Esophagus muscularis mucosa (tissue), 4 donors: ENCODE measurements around the gene SNHG17. TPM values are rescaled to one million over a fixed set of nuclear protein-coding genes. Genes with fewer than 3 reads are reported as not detected.

ENCODE experiments used
- DNase-seq: peaks from one replicate; pipeline ENCODE4 v3.0.0-alpha.2; 2017; ENCODE audit errors: extremely low spot score
- H3K27ac ChIP-seq, 4 donors: fragments of 200-600 bp; sonication (generic); replicated peaks in 1 of 4; 1 replicate in 3 of 4; 2 replicates in 1 of 4; pipeline ENCODE4 v1.5.1; 2016 to 2019; ENCODE audit warnings: mild to moderate bottlenecking in 1 of 4
- H3K27me3 ChIP-seq, 4 donors: fragments of 200-600 bp; sonication (generic); one replicate each; pipeline versions ENCODE4 v1.5.1 to v1.6.0; 2016 to 2019
- H3K36me3 ChIP-seq, 4 donors: fragments of 200-600 bp; sonication (generic); one replicate each; pipeline ENCODE4 v1.5.1; 2016 to 2019
- H3K4me1 ChIP-seq, 4 donors: fragments of 200-600 bp; sonication (generic); one replicate each; pipeline ENCODE4 v1.5.1; 2016 to 2019
- H3K4me3 ChIP-seq, 4 donors: fragments of 200-600 bp; sonication (generic); 1 replicate in 2 of 4; 2 replicates in 2 of 4; pipeline ENCODE4 v1.5.1; 2016 to 2019; ENCODE audit warnings: mild to moderate bottlenecking in 4 of 4, moderate library complexity in 1 of 4
- H3K9me3 ChIP-seq, 4 donors: fragments of 200-600 bp; sonication (generic); 1 replicate in 3 of 4; 2 replicates in 1 of 4; pipeline ENCODE4 v1.5.1; 2016 to 2019
- CTCF ChIP-seq, 3 experiments: fragments of 200-600 bp in 2 of 3; fragments of 450-650 bp in 1 of 3; sonication (generic) in 2 of 3; IDR thresholded peaks; one replicate each; pipeline ENCODE4 v1.5.1; 2017 to 2019; ENCODE audit warnings: antibody characterized with exemption in 3 of 3, mild to moderate bottlenecking in 2 of 3, moderate library complexity in 1 of 3
- EP300 ChIP-seq: sonication (generic); formaldehyde crosslinking; IDR thresholded peaks from one replicate; pipeline ENCODE4 v1.6.1; 2017; ENCODE audit warnings: antibody characterized with exemption
- POLR2A ChIP-seq: fragments of 450-650 bp; IDR thresholded peaks from one replicate; pipeline ENCODE4 v1.6.1; 2017; ENCODE audit warnings: antibody characterized with exemption, moderate library complexity, mild to moderate bottlenecking, low read depth
- POLR2AphosphoS5 ChIP-seq, 2 donors: sonication (generic); formaldehyde crosslinking; IDR thresholded peaks; one replicate each; pipeline ENCODE4 v1.6.1; 2017; ENCODE audit warnings: antibody characterized with exemption in 2 of 2
- WGBS: methylation state at CpG from one replicate; pipeline ENCODE4 v1.1.5; 2018; 5-methylcytosine and 5-hydroxymethylcytosine counted together
- intact Hi-C: fragments of 100-400 bp; cut with DNase I; formaldehyde crosslinking; loops from one replicate; pipeline ENCODE4 v1.15.1; 2023
- total RNA-seq, 4 donors: library from RNA; depleted of rRNA; stranded (reverse); fragments of >200 nt; gene quantifications; one replicate each; pipeline versions ENCODE4 v1.1.0 to v1.2.1, GENCODE V29; 2016

The SNHG17 gene
- 10 to 100 TPM; 12.8 to 19.4 (median 18.6) TPM for total RNA-seq

GRCh38 chr20:38434770-38435554, at the start of gene SNHG17:
SNHG17 (minus strand) TSS chr20:38435328.
- intact Hi-C loops, result no loop called here

GRCh38 chr20:38479596-38479995, 44.5 kb upstream of the SNHG17 start:
- TF ChIP-seq POLR2A (no peak), CTCF (IDR thresholded peaks at IDR 0.05) (no peak)
- Histone ChIP-seq H3K36me3 (peaks cover 0 to 14% (median 6%) of the 10 kb centered on the region in 4 donors), H3K4me3 (no peak overlapping the region), H3K27me3 (no peaks in the 10 kb centered on the region), H3K9me3 (no peaks in the 10 kb centered on the region), H3K27ac (no peak overlapping the region), H3K4me1 (peaks cover 2 to 37% (median 19%) of the 10 kb centered on the region in 4 donors)
- WGBS, result 87% methylated on average over 2 of the region's 2 CpGs
- intact Hi-C loops, result no loop called here
- no peak for DNase-seq

More at GRCh38 chr20:38434770-38435554, at the start of gene SNHG17:
- peak; percentile 93 for DNase-seq
- 1% methylated on average over 58 of the region's 65 CpGs for WGBS
- peak within 1 kb of the TSS; percentile 60 to 89 (median 73) for H3K4me3 ChIP-seq
- H3K4me1 ChIP-seq, result peaks cover 3 to 24% (median 17%) of the 10 kb centered on the region in 4 donors
- H3K9me3 ChIP-seq, result peaks cover 0 to 8% (median 0%) of the 10 kb centered on the region in 4 donors
- peaks cover 13 to 44% (median 39%) of the 10 kb centered on the region in 4 donors for H3K36me3 ChIP-seq
- TF ChIP-seq EP300, result no peak
- peak; percentile 94 to 97 for TF ChIP-seq POLR2AphosphoS5 (IDR thresholded peaks at IDR 0.05)
- TF ChIP-seq POLR2A, result peak; percentile 45
- TF ChIP-seq CTCF (IDR thresholded peaks at IDR 0.05), result peak in 2 of 3 experiments; percentile 99 to 100
- peak within 1 kb of the TSS; percentile 82 to 87 (median 84) for H3K27ac ChIP-seq
- no peaks in the 10 kb centered on the region for H3K27me3 ChIP-seq

DNA sequence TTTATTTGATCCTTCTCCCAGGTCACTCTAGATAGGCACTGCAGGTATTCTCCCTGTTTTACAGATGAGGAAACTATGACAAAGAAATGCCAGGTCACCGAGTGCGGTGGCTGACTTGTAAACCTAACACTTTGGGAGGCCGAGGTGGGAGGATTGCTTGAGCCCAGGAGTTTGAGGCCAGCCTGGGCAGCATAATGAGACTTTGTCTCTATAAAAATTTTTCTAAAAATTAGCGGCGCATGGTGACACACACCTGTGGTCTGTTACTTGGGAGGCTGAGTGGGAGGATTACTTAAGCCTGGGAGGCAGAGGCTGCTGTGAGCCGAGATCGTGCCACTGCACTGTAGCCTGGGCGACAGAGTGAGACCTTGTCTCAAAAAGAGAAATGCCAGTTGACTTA, 42.6 kb upstream of the SNHG17 start:
- no peak for DNase-seq
- no peaks in the 10 kb centered on the region for H3K9me3 ChIP-seq
- no peaks in the 10 kb centered on the region for H3K27me3 ChIP-seq
- H3K4me3 ChIP-seq, result no peak overlapping the region
- no peak for TF ChIP-seq POLR2A
- TF ChIP-seq POLR2AphosphoS5 (IDR thresholded peaks at IDR 0.05), result no peak
- TF ChIP-seq EP300, result no peak
- no peak for TF ChIP-seq CTCF (IDR thresholded peaks at IDR 0.05)
- peaks cover 14 to 47% (median 30%) of the 10 kb centered on the region in 4 donors for H3K4me1 ChIP-seq
- no peak overlapping the region for H3K27ac ChIP-seq
- intact Hi-C loops, result no loop called here
- peaks cover 0 to 7% (median 6%) of the 10 kb centered on the region in 4 donors for H3K36me3 ChIP-seq
- over 99% methylated on average over 8 of the region's 8 CpGs for WGBS

- TF ChIP-seq CTCF (IDR thresholded peaks at IDR 0.05) (no peak), POLR2AphosphoS5 (IDR thresholded peaks at IDR 0.05) (no peak), EP300 (no peak), POLR2A (no peak)
- Histone ChIP-seq H3K9me3 (no peaks in the 10 kb centered on the region), H3K36me3 (no peaks in the 10 kb centered on the region), H3K27me3 (no peaks in the 10 kb centered on the region), H3K4me1 (peaks cover 17 to 45% (median 35%) of the 10 kb centered on the region in 4 donors), H3K27ac (peak overlapping the region; percentile 85 to 95 (median 88)), H3K4me3 (peak overlapping the region; percentile 84 to 91 (median 86))
- WGBS, result 13% methylated on average over 10 of the region's 10 CpGs
- intact Hi-C loops, result no loop called here
- DNase-seq, result no peak
These were observed 38.3 kb upstream of the SNHG17 start for GRCh38 chr20:38473367-38473795.
